ENCODE data around the gene MAPK4.

The MAPK4 gene

GRCh38 chr18:50729376-50729775 lies 169.5 kb downstream of the MAPK4 start:
- H3K4me3 ChIP-seq (ENCODE audit: low read length): no peak overlapping the region
- no peak overlapping the region for H3K27ac ChIP-seq (ENCODE audit: low read length)
- H3K36me3 ChIP-seq (ENCODE audit: control insufficient read depth, insufficient read depth, low read length): no peaks in the 10 kb centered on the region
- no CpG with 5 or more reads among the region's 46 CpGs for WGBS (ENCODE audit: insufficient coverage, insufficient read length)
- no peaks in the 10 kb centered on the region for H3K9me3 ChIP-seq (ENCODE audit: control insufficient read depth, insufficient read depth, low read length)
- no peak for DNase-seq (ENCODE audit: low read depth, low spot score)
- H3K27me3 ChIP-seq (ENCODE audit: control insufficient read depth, insufficient read depth, low read length): no peaks in the 10 kb centered on the region
- peaks cover 2% of the 10 kb centered on the region; the same call in 1 of the 2 replicates for H3K4me1 ChIP-seq (ENCODE audit: control insufficient read depth, insufficient read depth, low read length)

GRCh38 chr18:50729986-50730385 lies 170.1 kb downstream of the MAPK4 start:
- Histone ChIP-seq H3K27me3 (ENCODE audit: control insufficient read depth, insufficient read depth, low read length) (no peaks in the 10 kb centered on the region), H3K9me3 (ENCODE audit: control insufficient read depth, insufficient read depth, low read length) (no peaks in the 10 kb centered on the region), H3K4me1 (ENCODE audit: control insufficient read depth, insufficient read depth, low read length) (peaks cover 2% of the 10 kb centered on the region; the same call in 1 of the 2 replicates), H3K4me3 (ENCODE audit: low read length) (no peak overlapping the region), H3K36me3 (ENCODE audit: control insufficient read depth, insufficient read depth, low read length) (no peaks in the 10 kb centered on the region), H3K27ac (ENCODE audit: low read length) (no peak overlapping the region)
- no peak for DNase-seq (ENCODE audit: low read depth, low spot score)
- no CpG with 5 or more reads among the region's 9 CpGs for WGBS (ENCODE audit: insufficient coverage, insufficient read length)

GRCh38 chr18:50734342-50734741 lies 174.5 kb downstream of the MAPK4 start:
- H3K27ac ChIP-seq (ENCODE audit: low read length): no peak overlapping the region
- no peaks in the 10 kb centered on the region for H3K36me3 ChIP-seq (ENCODE audit: control insufficient read depth, insufficient read depth, low read length)
- no peak overlapping the region for H3K4me3 ChIP-seq (ENCODE audit: low read length)
- DNase-seq (ENCODE audit: low read depth, low spot score): no peak
- H3K9me3 ChIP-seq (ENCODE audit: control insufficient read depth, insufficient read depth, low read length): no peaks in the 10 kb centered on the region
- H3K27me3 ChIP-seq (ENCODE audit: control insufficient read depth, insufficient read depth, low read length): no peaks in the 10 kb centered on the region
- WGBS (ENCODE audit: insufficient coverage, insufficient read length): no CpG with 5 or more reads among the region's 8 CpGs
- no peaks in the 10 kb centered on the region for H3K4me1 ChIP-seq (ENCODE audit: control insufficient read depth, insufficient read depth, low read length)

GRCh38 chr18:50734886-50735285 lies 175.0 kb downstream of the MAPK4 start:
- Histone ChIP-seq H3K9me3 (ENCODE audit: control insufficient read depth, insufficient read depth, low read length) (no peaks in the 10 kb centered on the region), H3K4me3 (ENCODE audit: low read length) (no peak overlapping the region), H3K27ac (ENCODE audit: low read length) (no peak overlapping the region), H3K27me3 (ENCODE audit: control insufficient read depth, insufficient read depth, low read length) (no peaks in the 10 kb centered on the region), H3K4me1 (ENCODE audit: control insufficient read depth, insufficient read depth, low read length) (no peaks in the 10 kb centered on the region), H3K36me3 (ENCODE audit: control insufficient read depth, insufficient read depth, low read length) (no peaks in the 10 kb centered on the region)
- no CpG with 5 or more reads among the region's 5 CpGs for WGBS (ENCODE audit: insufficient coverage, insufficient read length)
- DNase-seq (ENCODE audit: low read depth, low spot score): no peak

- Histone ChIP-seq H3K9me3 (ENCODE audit: control insufficient read depth, insufficient read depth, low read length) (no peaks in the 10 kb centered on the region), H3K4me1 (ENCODE audit: control insufficient read depth, insufficient read depth, low read length) (no peaks in the 10 kb centered on the region), H3K27ac (ENCODE audit: low read length) (no peak overlapping the region), H3K36me3 (ENCODE audit: control insufficient read depth, insufficient read depth, low read length) (no peaks in the 10 kb centered on the region), H3K27me3 (ENCODE audit: control insufficient read depth, insufficient read depth, low read length) (no peaks in the 10 kb centered on the region), H3K4me3 (ENCODE audit: low read length) (no peak overlapping the region)
- no peak for DNase-seq (ENCODE audit: low read depth, low spot score)
- no CpG with 5 or more reads among the region's 3 CpGs for WGBS (ENCODE audit: insufficient coverage, insufficient read length)
Measured at GRCh38 chr18:50737127-50737526, 177.2 kb downstream of the MAPK4 start.

GRCh38 chr18:50738098-50738757 lies 178.3 kb downstream of the MAPK4 start:
- H3K36me3 ChIP-seq (ENCODE audit: control insufficient read depth, insufficient read depth, low read length): no peaks in the 10 kb centered on the region
- H3K27me3 ChIP-seq (ENCODE audit: control insufficient read depth, insufficient read depth, low read length): no peaks in the 10 kb centered on the region
- H3K4me1 ChIP-seq (ENCODE audit: control insufficient read depth, insufficient read depth, low read length): no peaks in the 10 kb centered on the region
- no peaks in the 10 kb centered on the region for H3K9me3 ChIP-seq (ENCODE audit: control insufficient read depth, insufficient read depth, low read length)
- H3K27ac ChIP-seq (ENCODE audit: low read length): no peak overlapping the region
- no peak overlapping the region for H3K4me3 ChIP-seq (ENCODE audit: low read length)
- no CpG with 5 or more reads among the region's 7 CpGs for WGBS (ENCODE audit: insufficient coverage, insufficient read length)
- no peak for DNase-seq (ENCODE audit: low read depth, low spot score)

GRCh38 chr18:50742952-50743351 lies 183.1 kb downstream of the MAPK4 start:
- no peak overlapping the region for H3K4me3 ChIP-seq (ENCODE audit: low read length)
- H3K27me3 ChIP-seq (ENCODE audit: control insufficient read depth, insufficient read depth, low read length): no peaks in the 10 kb centered on the region
- H3K36me3 ChIP-seq (ENCODE audit: control insufficient read depth, insufficient read depth, low read length): no peaks in the 10 kb centered on the region
- H3K9me3 ChIP-seq (ENCODE audit: control insufficient read depth, insufficient read depth, low read length): no peaks in the 10 kb centered on the region
- no peak for DNase-seq (ENCODE audit: low read depth, low spot score)
- no peak overlapping the region for H3K27ac ChIP-seq (ENCODE audit: low read length)
- H3K4me1 ChIP-seq (ENCODE audit: control insufficient read depth, insufficient read depth, low read length): no peaks in the 10 kb centered on the region; the same call in 1 of the 2 replicates

- Histone ChIP-seq H3K4me3 (ENCODE audit: low read length) (no peak overlapping the region), H3K4me1 (ENCODE audit: control insufficient read depth, insufficient read depth, low read length) (peaks cover 2% of the 10 kb centered on the region; the same call in 1 of the 2 replicates), H3K36me3 (ENCODE audit: control insufficient read depth, insufficient read depth, low read length) (no peaks in the 10 kb centered on the region), H3K27ac (ENCODE audit: low read length) (no peak overlapping the region), H3K9me3 (ENCODE audit: control insufficient read depth, insufficient read depth, low read length) (no peaks in the 10 kb centered on the region), H3K27me3 (ENCODE audit: control insufficient read depth, insufficient read depth, low read length) (no peaks in the 10 kb centered on the region)
- no CpG with 5 or more reads among the region's 4 CpGs for WGBS (ENCODE audit: insufficient coverage, insufficient read length)
- DNase-seq (ENCODE audit: low read depth, low spot score): no peak
Measured at GRCh38 chr18:50744253-50744652, 184.4 kb downstream of the MAPK4 start.

- peaks cover 2% of the 10 kb centered on the region; the same call in 1 of the 2 replicates for H3K4me1 ChIP-seq (ENCODE audit: control insufficient read depth, insufficient read depth, low read length)
Measured at GRCh38 chr18:50745945-50746344, 186.1 kb downstream of the MAPK4 start.

GRCh38 chr18:50747849-50748242 lies 188.0 kb downstream of the MAPK4 start:
- Histone ChIP-seq H3K27me3 (ENCODE audit: control insufficient read depth, insufficient read depth, low read length) (no peaks in the 10 kb centered on the region), H3K36me3 (ENCODE audit: control insufficient read depth, insufficient read depth, low read length) (no peaks in the 10 kb centered on the region), H3K9me3 (ENCODE audit: control insufficient read depth, insufficient read depth, low read length) (no peaks in the 10 kb centered on the region), H3K4me1 (ENCODE audit: control insufficient read depth, insufficient read depth, low read length) (peaks cover 2% of the 10 kb centered on the region; the same call in 1 of the 2 replicates), H3K4me3 (ENCODE audit: low read length) (no peak overlapping the region), H3K27ac (ENCODE audit: low read length) (no peak overlapping the region)
- WGBS (ENCODE audit: insufficient coverage, insufficient read length): no CpG with 5 or more reads among the region's 1 CpG
- DNase-seq (ENCODE audit: low read depth, low spot score): no peak

More at GRCh38 chr18:50745945-50746344, 186.1 kb downstream of the MAPK4 start:
- H3K27ac ChIP-seq (ENCODE audit: low read length): no peak overlapping the region
- H3K36me3 ChIP-seq (ENCODE audit: control insufficient read depth, insufficient read depth, low read length): no peaks in the 10 kb centered on the region
- no peaks in the 10 kb centered on the region for H3K9me3 ChIP-seq (ENCODE audit: control insufficient read depth, insufficient read depth, low read length)
- no peak overlapping the region for H3K4me3 ChIP-seq (ENCODE audit: low read length)
- no peak for DNase-seq (ENCODE audit: low read depth, low spot score)
- no CpG with 5 or more reads among the region's 5 CpGs for WGBS (ENCODE audit: insufficient coverage, insufficient read length)
- no peaks in the 10 kb centered on the region for H3K27me3 ChIP-seq (ENCODE audit: control insufficient read depth, insufficient read depth, low read length)

All from iPS DF 6.9 (cell line).